ENCODE data around the gene B3GNT5.

B3GNT5 gene

GRCh38 chr3:183247011-183247589 is 6.0 kb upstream of the B3GNT5 start:
- in situ Hi-C loops (cut with MboI; ENCODE audit: low sequenced_read_pairs): no loop called here

GRCh38 chr3:183249006-183249718 is 3.9 kb upstream of the B3GNT5 start:
- Histone ChIP-seq H3K36me3 (replicated peaks) (no peaks in the 10 kb centered on the region), H3K27me3 (ENCODE audit: low read depth) (no peaks in the 10 kb centered on the region), H3K9me3 (no peaks in the 10 kb centered on the region; the same call in 1 of the 2 replicates), H3K4me1 (no peaks in the 10 kb centered on the region), H3K4me3 (no peak overlapping the region)
- in situ Hi-C loops (cut with MboI; ENCODE audit: low sequenced_read_pairs): no loop called here
- no peak for DNase-seq (ENCODE audit: low spot score in 2 of 2)

More at GRCh38 chr3:183247011-183247589, 6.0 kb upstream of the B3GNT5 start:
- H3K9me3 ChIP-seq: peaks cover 12% of the 10 kb centered on the region
- no peak for DNase-seq (ENCODE audit: low spot score in 2 of 2)
- no peaks in the 10 kb centered on the region for H3K36me3 ChIP-seq (replicated peaks)
- H3K27me3 ChIP-seq (ENCODE audit: low read depth): no peaks in the 10 kb centered on the region
- H3K4me1 ChIP-seq: no peaks in the 10 kb centered on the region
- no peak overlapping the region for H3K4me3 ChIP-seq

- H3K36me3 ChIP-seq (replicated peaks): no peaks in the 10 kb centered on the region
- no peaks in the 10 kb centered on the region for H3K9me3 ChIP-seq
- DNase-seq (ENCODE audit: low spot score in 2 of 2): no peak
- H3K27me3 ChIP-seq (ENCODE audit: low read depth): no peaks in the 10 kb centered on the region
- in situ Hi-C loops (cut with MboI; ENCODE audit: low sequenced_read_pairs): no loop called here
- H3K4me1 ChIP-seq: peaks cover 11% of the 10 kb centered on the region
- peak overlapping the region; percentile 79 for H3K4me3 ChIP-seq
These were observed 803 bp upstream of the B3GNT5 start for GRCh38 chr3:183252118-183252782.

- Histone ChIP-seq H3K4me1 (peaks cover 11% of the 10 kb centered on the region), H3K9me3 (no peaks in the 10 kb centered on the region), H3K27me3 (ENCODE audit: low read depth) (no peaks in the 10 kb centered on the region), H3K36me3 (replicated peaks) (no peaks in the 10 kb centered on the region), H3K4me3 (peak overlapping the region; percentile 79)
- in situ Hi-C loops (cut with MboI; ENCODE audit: low sequenced_read_pairs): no loop called here
- peak in 1 of 2 experiments; percentile 62 for DNase-seq (ENCODE audit: low spot score in 2 of 2)
These were observed 754 bp downstream of the B3GNT5 start for GRCh38 chr3:183253528-183254486.

GRCh38 chr3:183254487-183255347 is 1.7 kb downstream of the B3GNT5 start:
- H3K4me3 ChIP-seq: peak overlapping the region; percentile 79
- DNase-seq (ENCODE audit: low spot score in 2 of 2): peak; percentile 29 to 39
- peaks cover 11% of the 10 kb centered on the region for H3K4me1 ChIP-seq
- H3K36me3 ChIP-seq (replicated peaks): no peaks in the 10 kb centered on the region
- H3K9me3 ChIP-seq: no peaks in the 10 kb centered on the region
- in situ Hi-C loops (cut with MboI; ENCODE audit: low sequenced_read_pairs): no loop called here
- H3K27me3 ChIP-seq (ENCODE audit: low read depth): no peaks in the 10 kb centered on the region

GRCh38 chr3:183255348-183255730 is 2.3 kb downstream of the B3GNT5 start:
- Histone ChIP-seq H3K4me1 (peaks cover 11% of the 10 kb centered on the region), H3K4me3 (peak overlapping the region; percentile 79), H3K36me3 (replicated peaks) (no peaks in the 10 kb centered on the region), H3K9me3 (no peaks in the 10 kb centered on the region), H3K27me3 (ENCODE audit: low read depth) (no peaks in the 10 kb centered on the region)
- in situ Hi-C loops (cut with MboI; ENCODE audit: low sequenced_read_pairs): no loop called here
- peak; percentile 16 to 41 for DNase-seq (ENCODE audit: low spot score in 2 of 2)

- Histone ChIP-seq H3K4me3 (no peak overlapping the region), H3K4me1 (peaks cover 11% of the 10 kb centered on the region), H3K36me3 (replicated peaks) (no peaks in the 10 kb centered on the region), H3K27me3 (ENCODE audit: low read depth) (no peaks in the 10 kb centered on the region), H3K9me3 (no peaks in the 10 kb centered on the region)
- in situ Hi-C loops (cut with MboI; ENCODE audit: low sequenced_read_pairs): no loop called here
- no peak for DNase-seq (ENCODE audit: low spot score in 2 of 2)
These were observed 6.0 kb downstream of the B3GNT5 start for GRCh38 chr3:183259087-183259486.

GRCh38 chr3:183259621-183260020 is 6.6 kb downstream of the B3GNT5 start:
- no peak overlapping the region for H3K4me3 ChIP-seq
- H3K4me1 ChIP-seq: peaks cover 17% of the 10 kb centered on the region
- no peaks in the 10 kb centered on the region for H3K9me3 ChIP-seq
- H3K27me3 ChIP-seq (ENCODE audit: low read depth): no peaks in the 10 kb centered on the region
- H3K36me3 ChIP-seq (replicated peaks): no peaks in the 10 kb centered on the region
- in situ Hi-C loops (cut with MboI; ENCODE audit: low sequenced_read_pairs): no loop called here
- DNase-seq (ENCODE audit: low spot score in 2 of 2): no peak

GRCh38 chr3:183260167-183260904 is 7.3 kb downstream of the B3GNT5 start:
- in situ Hi-C loops (cut with MboI; ENCODE audit: low sequenced_read_pairs): no loop called here
- no peaks in the 10 kb centered on the region for H3K9me3 ChIP-seq
- no peaks in the 10 kb centered on the region for H3K36me3 ChIP-seq (replicated peaks)
- no peak for DNase-seq (ENCODE audit: low spot score in 2 of 2)
- no peaks in the 10 kb centered on the region for H3K27me3 ChIP-seq (ENCODE audit: low read depth)
- no peak overlapping the region for H3K4me3 ChIP-seq
- H3K4me1 ChIP-seq: peaks cover 19% of the 10 kb centered on the region

GRCh38 chr3:183261151-183261724 is 8.2 kb downstream of the B3GNT5 start:
- no peaks in the 10 kb centered on the region for H3K9me3 ChIP-seq
- no peak for DNase-seq (ENCODE audit: low spot score in 2 of 2)
- in situ Hi-C loops (cut with MboI; ENCODE audit: low sequenced_read_pairs): no loop called here
- peaks cover 22% of the 10 kb centered on the region for H3K4me1 ChIP-seq
- H3K36me3 ChIP-seq (replicated peaks): no peaks in the 10 kb centered on the region
- no peaks in the 10 kb centered on the region for H3K27me3 ChIP-seq (ENCODE audit: low read depth)
- no peak overlapping the region for H3K4me3 ChIP-seq

- no peak for DNase-seq (ENCODE audit: low spot score in 2 of 2)
- H3K9me3 ChIP-seq: no peaks in the 10 kb centered on the region
- H3K36me3 ChIP-seq (replicated peaks): no peaks in the 10 kb centered on the region
- no peaks in the 10 kb centered on the region for H3K27me3 ChIP-seq (ENCODE audit: low read depth)
- H3K4me1 ChIP-seq: peaks cover 24% of the 10 kb centered on the region
- no peak overlapping the region for H3K4me3 ChIP-seq
- in situ Hi-C loops (cut with MboI; ENCODE audit: low sequenced_read_pairs): no loop called here
These were observed 9.9 kb downstream of the B3GNT5 start for GRCh38 chr3:183262875-183263378.

- Histone ChIP-seq H3K27me3 (ENCODE audit: low read depth) (no peaks in the 10 kb centered on the region), H3K36me3 (replicated peaks) (no peaks in the 10 kb centered on the region), H3K4me1 (peaks cover 30% of the 10 kb centered on the region), H3K4me3 (no peak overlapping the region), H3K9me3 (no peaks in the 10 kb centered on the region)
- in situ Hi-C loops (cut with MboI; ENCODE audit: low sequenced_read_pairs): no loop called here
- DNase-seq (ENCODE audit: low spot score in 2 of 2): no peak
These were observed 11.2 kb downstream of the B3GNT5 start for GRCh38 chr3:183264268-183264667.
